GM12878 (cell line): Measurements from ENCODE around the gene TLR9. TPM values are rescaled to one million over a fixed set of nuclear protein-coding genes. Genes with fewer than 3 reads are reported as not detected.

Experiments used
- ATAC-seq: fragments of 200-7000 bp; cut with Tn5 transposase; 3 replicates; pipeline ENCODE4 v1.9.1; 2020; ENCODE audit warnings: mild to moderate bottlenecking, moderate library complexity
- BruUV-seq: library from RNA; stranded (reverse); fragments of 400-500 nt; replicated peaks from 2 replicates; lab custom pipeline; 2021; lab: Mats Ljungman, UMichigan
- CTCF ChIA-PET: fragments of 300-600 bp; sonication (Branson Sonifier 250); formaldehyde crosslinking; extraction: SDS; loops from one replicate; lab custom pipeline; 2021; ENCODE audit warnings: inconsistent platforms; lab: Yijun Ruan, JAX
- POLR2A ChIA-PET: fragments of 350-600 bp; formaldehyde crosslinking; extraction: SDS; loops from one replicate; lab custom pipeline; 2021; ENCODE audit warnings: inconsistent platforms; lab: Charles Lee
- RAD21 ChIA-PET: fragments of 300-600 bp; sonication (Branson Sonifier 250); formaldehyde crosslinking; loops from one replicate; lab custom pipeline; 2023; ENCODE audit warnings: antibody characterized with exemption; ENCODE audit not compliant: unreplicated experiment; lab: Charles Lee
- SMC1A ChIA-PET: fragments of 300-600 bp; sonication (Branson Sonifier 250); formaldehyde crosslinking; loops from one replicate; lab custom pipeline; 2023; ENCODE audit not compliant: unreplicated experiment, uncharacterized antibody; lab: Charles Lee
- DNase-seq: peaks from one replicate; pipeline ENCODE4 v3.0.0-alpha.2; 2011; ENCODE audit warnings: low read depth, low spot score
- FAIRE-seq: peaks from 3 replicates; lab custom pipeline; 2011; peaks lifted over from hg19 to GRCh38; lab: Jason Lieb, UNC
- H2AFZ ChIP-seq: 2 replicates; pipeline ENCODE4 v1.6.0; 2011; ENCODE audit warnings: low read depth, low read length, control low read depth; ENCODE audit not compliant: control insufficient read depth
- H3K27ac ChIP-seq: 2 replicates; pipeline ENCODE4 v1.5.1; 2011; ENCODE audit warnings: control low read depth; ENCODE audit not compliant: control insufficient read depth, insufficient read depth
- H3K27me3 ChIP-seq, 2 experiments: replicated peaks in 1 of 2; 2 replicates each; pipeline versions ENCODE4 v1.6.0 to v1.6.1; 2011; ENCODE audit warnings: low read length in 1 of 2; ENCODE audit not compliant: control insufficient read depth in 2 of 2, insufficient read depth in 2 of 2
- H3K36me3 ChIP-seq, 2 experiments: 2 replicates each; pipeline ENCODE4 v1.5.1; 2011; ENCODE audit warnings: low read length in 1 of 2; ENCODE audit not compliant: control insufficient read depth in 2 of 2, insufficient read depth in 2 of 2
- H3K4me1 ChIP-seq: 2 replicates; pipeline ENCODE4 v1.6.1; 2011; ENCODE audit warnings: mild to moderate bottlenecking, low read length, moderate library complexity, mixed read lengths; ENCODE audit not compliant: control insufficient read depth, insufficient read depth
- H3K4me2 ChIP-seq: 2 replicates; pipeline ENCODE4 v1.6.0; 2011; ENCODE audit warnings: control low read depth; ENCODE audit not compliant: control insufficient read depth, insufficient read depth
- H3K4me3 ChIP-seq: fragments of 200-600 bp; sonication (generic); 2 replicates; pipeline ENCODE4 v1.5.1; 2016
- H3K79me2 ChIP-seq: 2 replicates; pipeline ENCODE4 v1.6.0; 2011; ENCODE audit warnings: low read length; ENCODE audit not compliant: control insufficient read depth, insufficient read depth
- H3K9ac ChIP-seq: 2 replicates; pipeline ENCODE4 v1.8.0; 2011; ENCODE audit warnings: low read length, control low read depth, mixed read lengths; ENCODE audit not compliant: control insufficient read depth, insufficient read depth
- H3K9me3 ChIP-seq: replicated peaks from 3 replicates; pipeline ENCODE4 v1.5.1; 2011; ENCODE audit warnings: mild to moderate bottlenecking, low read length; ENCODE audit not compliant: control insufficient read depth, insufficient read depth
- H4K20me1 ChIP-seq: 2 replicates; pipeline ENCODE4 v1.6.0; 2011; ENCODE audit not compliant: control insufficient read depth, insufficient read depth
- BMI1 ChIP-seq: fragments of 450-650 bp; IDR thresholded peaks from 2 replicates; pipeline ENCODE4 v1.6.1; 2016; ENCODE audit warnings: mild to moderate bottlenecking, moderate library complexity, borderline replicate concordance
- DPF2 ChIP-seq: fragments of 450-650 bp; IDR thresholded peaks from 2 replicates; pipeline ENCODE4 v1.6.1; 2017; ENCODE audit warnings: mild to moderate bottlenecking
- E4F1 ChIP-seq: fragments of 450-650 bp; IDR thresholded peaks from 2 replicates; pipeline ENCODE4 v1.6.1; 2018; ENCODE audit warnings: borderline replicate concordance, mild to moderate bottlenecking; ENCODE audit not compliant: partially characterized antibody
- ESRRA ChIP-seq: IDR thresholded peaks from 2 replicates; pipeline ENCODE4 v1.6.1; 2012; ENCODE audit warnings: mild to moderate bottlenecking, low read length, improper control_type of control experiment
- GABPA ChIP-seq: IDR thresholded peaks from 2 replicates; pipeline ENCODE4 v1.6.1; 2014; ENCODE audit warnings: antibody characterized with exemption, low read depth, mild to moderate bottlenecking, inconsistent platforms
- HDGF ChIP-seq: fragments of 450-650 bp; IDR thresholded peaks from 2 replicates; pipeline ENCODE4 v1.6.1; 2016; ENCODE audit warnings: antibody characterized with exemption
- POLR2A ChIP-seq: IDR thresholded peaks from 2 replicates; pipeline ENCODE4 v1.6.1; 2011; ENCODE audit warnings: low read depth, mild to moderate bottlenecking, low read length
- TCF7 ChIP-seq: IDR thresholded peaks from 2 replicates; pipeline ENCODE4 v1.6.1; 2014; ENCODE audit warnings: antibody characterized with exemption, borderline replicate concordance
- YY1 ChIP-seq: IDR thresholded peaks from 2 replicates; pipeline ENCODE4 v1.6.1; 2011; ENCODE audit warnings: low read depth, mild to moderate bottlenecking, low read length
- ZNF217 ChIP-seq: fragments of 450-650 bp; IDR thresholded peaks from 2 replicates; pipeline ENCODE4 v1.6.1; 2017; ENCODE audit warnings: antibody characterized with exemption, mild to moderate bottlenecking
- WGBS: methylation state at CpG from one replicate; pipeline ENCODE4 v1.1.6; 2016; ENCODE audit warnings: low lambda C conversion rate; ENCODE audit not compliant: insufficient replicate concordance, insufficient coverage; ENCODE audit errors: missing lambda C conversion rate; 5-methylcytosine and 5-hydroxymethylcytosine counted together
- in situ Hi-C: fragments of 300-500 bp; cut with MboI; formaldehyde crosslinking; loops from 9 replicates; pipeline ENCODE4 v1.14.3; 2018; ENCODE audit warnings: mixed read lengths
- intact Hi-C: fragments of 100-400 bp; cut with micrococcal nuclease; formaldehyde crosslinking; loops from one replicate; pipeline ENCODE4 v1.14.2; 2022; ENCODE audit not compliant: unreplicated experiment
- polyA plus RNA-seq, 11 experiments: library from polyadenylated mRNA; depleted of rRNA in 4 of 11; unstranded in 6 of 11; stranded (reverse) in 5 of 11; fragments of >200 nt; fragmentation: Nextera tagmentation in 4 of 11; fragmentation: Illumina TruSeq in 1 of 11; extraction: Ambion mirVana in 4 of 11; extraction: Trizol in 1 of 11; gene quantifications; 1 replicate in 1 of 11; 2 replicates in 10 of 11; pipeline versions ENCODE4 v1.2.1 to v1.2.3, GENCODE V29; 2011 to 2016; ENCODE audit warnings: inconsistent platforms in 2 of 11, missing spikeins in 2 of 11, low read depth in 1 of 11
- total RNA-seq, 4 experiments: library from RNA; depleted of rRNA in 3 of 4; stranded (reverse); fragments of >200 nt in 3 of 4; fragmentation: Illumina TruSeq in 1 of 4; extraction: Trizol in 1 of 4; gene quantifications; 2 replicates each; pipeline versions ENCODE4 v1.2.1 to v1.2.3, GENCODE V29; 2013 to 2021

TLR9 gene
- total and polyA plus RNA-seq, 10 of the 15 experiments (the other 5 are each of a cell fraction or from before 2014, with no cell fraction given): 0.10 to 4.8 (median 0.53) TPM; not detected in 1

- H3K27ac ChIP-seq: no peak overlapping the region
- RAD21 ChIA-PET: interaction anchor here (0.9 to 1.8 kb wide), 7 partner anchors 9 to 194 kb away, joined by 3 to 7 read pairs (median 5); partner anchors contain the start of gene WDR82
- BruUV-seq: no TSS peak
- no peaks in the 10 kb centered on the region for H3K27me3 ChIP-seq
- H3K4me2 ChIP-seq: peak overlapping the region; percentile 100
- peaks cover 39% of the 10 kb centered on the region for H3K4me1 ChIP-seq
- ATAC-seq (no peak), FAIRE-seq (no peak), DNase-seq (no peak)
- no peak overlapping the region for H2AFZ ChIP-seq
- CTCF ChIA-PET: interaction anchor here (1.0 to 7.5 kb wide), 3 partner anchors 10 to 32 kb away, joined by 3 to 87 read pairs (median 3); partner anchors contain the start of gene WDR82
- SMC1A ChIA-PET: interaction anchor here (1.2 to 7.4 kb wide), 4 partner anchors 16 to 31 kb away, joined by 3 to 62 read pairs (median 4); partner anchors contain the start of gene WDR82
- no peaks in the 10 kb centered on the region for H4K20me1 ChIP-seq
- intact Hi-C loops (no loop called here), in situ Hi-C loops (no loop called here)
- POLR2A ChIA-PET: interaction anchor here (0.6 to 1.7 kb wide), 6 partner anchors 12 to 41 kb away, joined by 3 to 9 read pairs (median 4); partner anchors contain the start of genes GLYCTK and TLR9
- peak overlapping the region; percentile 89 for H3K4me3 ChIP-seq
- H3K79me2 ChIP-seq: no peaks in the 10 kb centered on the region; the same call in none of the 2 replicates
- peak overlapping the region; percentile 80 for H3K9ac ChIP-seq
- H3K9me3 ChIP-seq: no peaks in the 10 kb centered on the region; the same call in 2 of the 3 replicates
- no peak for TF ChIP-seq TCF7
- TF ChIP-seq GABPA: no peak
- TF ChIP-seq YY1: 0 out of 2 replicates have a peak, but pooled peaks have one; percentile 19
- TF ChIP-seq POLR2A: peak; percentile 17; the same call in 1 of the 2 replicates
- no peak for TF ChIP-seq E4F1
- TF ChIP-seq BMI1: no peak
- TF ChIP-seq ESRRA: no peak
- no peak for TF ChIP-seq HDGF
- TF ChIP-seq DPF2: 0 out of 2 replicates have a peak, but pooled peaks have one; percentile 52
- no peak for TF ChIP-seq ZNF217
- TF ChIP-seq, all 136 proteins: peak for 3
- WGBS: 34% methylated on average over 14 of the region's 14 CpGs
- peaks cover 9 to 10% of the 10 kb centered on the region in 2 experiments; a peak in 3 of 4 replicates for H3K36me3 ChIP-seq
Measured at GRCh38 chr3:52246728-52247408, 21.4 kb upstream of the TLR9 start.
